HepG2 (cell line): ENCODE measurements around the gene LRP10. TPM values are rescaled to one million over a fixed set of nuclear protein-coding genes. Genes with fewer than 3 reads are reported as not detected.

Experiments used
- ATAC-seq: fragments of 200-7000 bp; cut with Tn5 transposase; 3 replicates; pipeline ENCODE4 v1.9.1; 2020; ENCODE audit warnings: mild to moderate bottlenecking, moderate library complexity
- Bru-seq: library from RNA; stranded (reverse); fragments of 400-500 nt; gene quantifications from one replicate; lab custom pipeline; 2021; lab: Mats Ljungman, UMichigan
- BruChase-seq, 2 experiments: library from RNA; stranded (reverse); fragments of 400-500 nt; gene quantifications; one replicate each; lab custom pipeline; 2021; lab: Mats Ljungman, UMichigan
- BruUV-seq: library from RNA; stranded (reverse); fragments of 400-500 nt; replicated peaks from 2 replicates; lab custom pipeline; 2021; lab: Mats Ljungman, UMichigan
- CTCF ChIA-PET: fragments of 300-600 bp; formaldehyde crosslinking; extraction: SDS; loops from one replicate; lab custom pipeline; 2021; ENCODE audit warnings: low total read pairs, inconsistent platforms, low intra/inter-chr PET ratio; lab: Yijun Ruan, JAX
- POLR2A ChIA-PET: fragments of 350-600 bp; sonication (Branson Sonifier 250); formaldehyde crosslinking; loops from one replicate; lab custom pipeline; 2020; ENCODE audit warnings: antibody characterized with exemption, inconsistent platforms; lab: Yijun Ruan, JAX
- DNase-seq: peaks from one replicate; pipeline ENCODE4 v3.0.0-alpha.2; 2015; ENCODE audit warnings: low spot score
- FAIRE-seq: peaks from 3 replicates; lab custom pipeline; 2011; peaks lifted over from hg19 to GRCh38; lab: Jason Lieb, UNC
- H2AFZ ChIP-seq: one replicate; pipeline ENCODE4 v1.6.1; 2011; ENCODE audit warnings: low read length, inconsistent platforms
- H3K27ac ChIP-seq: fragments of 300-600 bp; 3 replicates; pipeline ENCODE4 v1.8.0; 2011; ENCODE audit warnings: mixed run types, mild to moderate bottlenecking, mixed read lengths, low read length, inconsistent platforms; ENCODE audit not compliant: insufficient read depth; ENCODE audit errors: extremely low read length
- H3K27me3 ChIP-seq, 2 experiments: fragments of 200-600 bp in 1 of 2; 2 replicates in 1 of 2; 3 replicates in 1 of 2; pipeline versions ENCODE4 v1.6.0 to v1.8.0; 2011; ENCODE audit warnings: low read length in 2 of 2, mild to moderate bottlenecking in 2 of 2, moderate library complexity in 2 of 2, inconsistent platforms in 1 of 2; ENCODE audit not compliant: insufficient read depth in 2 of 2, control insufficient read depth in 1 of 2
- H3K36me3 ChIP-seq, 2 experiments: fragments of 200-600 bp in 1 of 2; replicated peaks in 1 of 2; 2 replicates in 1 of 2; 3 replicates in 1 of 2; pipeline versions ENCODE4 v1.5.1 to v1.8.0; 2011; ENCODE audit warnings: low read length in 2 of 2, inconsistent platforms in 1 of 2; ENCODE audit not compliant: insufficient read depth in 2 of 2, control insufficient read depth in 1 of 2
- H3K4me1 ChIP-seq: 2 replicates; pipeline ENCODE4 v1.5.1; 2012; ENCODE audit warnings: low read length, inconsistent platforms; ENCODE audit not compliant: insufficient read depth
- H3K4me2 ChIP-seq: 2 replicates; pipeline ENCODE4 v1.6.0; 2011; ENCODE audit warnings: low read depth, low read length, inconsistent platforms
- H3K4me3 ChIP-seq, 3 experiments: fragments of 200-600 bp in 1 of 3; sonication (generic), shearing (Covaris generic) in 1 of 3; replicated peaks in 1 of 3; 2 replicates each; pipeline ENCODE4 v1.5.1; 2011 to 2016; ENCODE audit warnings: low read length in 3 of 3, inconsistent platforms in 2 of 3, low read depth in 2 of 3, mild to moderate bottlenecking in 2 of 3, control low read depth in 1 of 3, mixed read lengths in 1 of 3; ENCODE audit not compliant: insufficient read depth in 1 of 3
- H3K79me2 ChIP-seq: one replicate; pipeline ENCODE4 v1.6.1; 2011; ENCODE audit warnings: low read length, inconsistent platforms; ENCODE audit not compliant: insufficient read depth
- H3K9ac ChIP-seq: 2 replicates; pipeline ENCODE4 v1.6.0; 2011; ENCODE audit warnings: mild to moderate bottlenecking, low read depth, low read length, inconsistent platforms; ENCODE audit not compliant: insufficient read depth
- H3K9me3 ChIP-seq: 2 replicates; pipeline ENCODE4 v1.5.1; 2012; ENCODE audit warnings: mild to moderate bottlenecking, low read length
- H4K20me1 ChIP-seq: 2 replicates; pipeline ENCODE4 v1.6.0; 2011; ENCODE audit warnings: inconsistent platforms, mild to moderate bottlenecking, low read length, moderate library complexity; ENCODE audit not compliant: insufficient read depth
- CC2D1A ChIP-seq: sonication (generic); formaldehyde crosslinking; IDR thresholded peaks from 2 replicates; pipeline ENCODE4 v1.8.1; 2023; ENCODE audit warnings: mild to moderate bottlenecking, missing genetic modification reagents
- CEBPG ChIP-seq: IDR thresholded peaks from 2 replicates; pipeline ENCODE4 v1.6.1; 2016
- CERS6 ChIP-seq: sonication (generic); formaldehyde crosslinking; IDR thresholded peaks from 2 replicates; pipeline ENCODE4 v1.5.0; 2020; ENCODE audit warnings: missing genetic modification reagents
- CREM ChIP-seq, 2 experiments: sonication (generic) in 1 of 2; formaldehyde crosslinking in 1 of 2; IDR thresholded peaks; 2 replicates each; pipeline versions ENCODE4 v1.4.0 to v1.6.1; 2016 to 2020; ENCODE audit warnings: antibody characterized with exemption in 1 of 2, mild to moderate bottlenecking in 1 of 2, missing genetic modification reagents in 1 of 2
- HNRNPL ChIP-seq: fragments of 200-400 bp; formaldehyde crosslinking; IDR thresholded peaks from 2 replicates; pipeline ENCODE4 v1.6.1; 2017; ENCODE audit warnings: mild to moderate bottlenecking, low read depth, low read length
- NCOA2 ChIP-seq: sonication (generic); formaldehyde crosslinking; IDR thresholded peaks from 2 replicates; pipeline ENCODE4 v1.8.0; 2022; ENCODE audit warnings: inconsistent platforms
- PAX8 ChIP-seq: sonication (generic); formaldehyde crosslinking; IDR thresholded peaks from 2 replicates; pipeline ENCODE4 v1.8.0; 2022; ENCODE audit warnings: mild to moderate bottlenecking, missing genetic modification reagents, borderline replicate concordance
- PHF20 ChIP-seq: sonication (generic); formaldehyde crosslinking; IDR thresholded peaks from 2 replicates; pipeline ENCODE4 v1.5.0; 2020; ENCODE audit warnings: mild to moderate bottlenecking, missing genetic modification reagents
- RAD51 ChIP-seq: fragments of 450-650 bp; IDR thresholded peaks from 2 replicates; pipeline ENCODE4 v1.6.1; 2016; ENCODE audit warnings: borderline replicate concordance
- RXRA ChIP-seq: sonication (generic); formaldehyde crosslinking; IDR thresholded peaks from 2 replicates; pipeline ENCODE4 v1.5.1; 2020; ENCODE audit warnings: missing genetic modification reagents
- TOPORS ChIP-seq: sonication (generic); formaldehyde crosslinking; IDR thresholded peaks from 2 replicates; pipeline ENCODE4 v1.8.0; 2023; ENCODE audit warnings: mild to moderate bottlenecking, missing genetic modification reagents
- ZFP36L2 ChIP-seq: sonication (generic); formaldehyde crosslinking; IDR thresholded peaks from 2 replicates; pipeline ENCODE4 v1.4.0; 2020; ENCODE audit warnings: missing genetic modification reagents
- ZNF703 ChIP-seq: sonication (generic); formaldehyde crosslinking; IDR thresholded peaks from 2 replicates; pipeline ENCODE4 v1.5.1; 2020; ENCODE audit warnings: missing genetic modification reagents, mild to moderate bottlenecking, moderate library complexity, borderline replicate concordance
- ZNF724P ChIP-seq: sonication (generic); formaldehyde crosslinking; IDR thresholded peaks from 2 replicates; pipeline ENCODE4 v1.8.0; 2022; ENCODE audit warnings: missing genetic modification reagents, borderline replicate concordance
- ZSCAN5A ChIP-seq: sonication (generic); formaldehyde crosslinking; IDR thresholded peaks from 2 replicates; pipeline ENCODE4 v1.8.0; 2022; ENCODE audit warnings: mild to moderate bottlenecking, missing genetic modification reagents, borderline replicate concordance
- WGBS: methylation state at CpG from one replicate; pipeline ENCODE4 v1.1.6; 2017; ENCODE audit warnings: low lambda C conversion rate; 5-methylcytosine and 5-hydroxymethylcytosine counted together
- in situ Hi-C: cut with HindIII; loops from 2 replicates; pipeline ENCODE4 v1.10.0; 2017; ENCODE audit warnings: low pct_unique_long_range_greater_than_20kb; ENCODE audit not compliant: extremely low pct_ligation_motif_present
- intact Hi-C: fragments of 100-400 bp; cut with micrococcal nuclease; formaldehyde crosslinking; loops from one replicate; pipeline ENCODE4 v1.10.0; 2022; ENCODE audit not compliant: unreplicated experiment
- long read RNA-seq, 2 experiments: library from RNA in 1 of 2; library from polyadenylated mRNA in 1 of 2; stranded (forward) in 1 of 2; unstranded in 1 of 2; transcript quantifications; one replicate each; pipeline ENCODE4 v2.0.0, GENCODE V29; 2019 to 2022
- polyA minus RNA-seq, 3 experiments: library from RNA; depleted of rRNA, polyadenylated mRNA; stranded (reverse); fragments of >200 nt; gene quantifications; 2 replicates each; pipeline ENCODE4 v1.2.3, GENCODE V29; 2011; ENCODE audit warnings: low replicate concordance in 1 of 3
- polyA plus RNA-seq, 8 experiments: library from polyadenylated mRNA; depleted of rRNA in 3 of 8; stranded (reverse) in 7 of 8; unstranded in 1 of 8; fragments of >200 nt; fragmentation: Illumina TruSeq in 4 of 8; extraction: Trizol in 4 of 8; gene quantifications; 2 replicates each; pipeline versions ENCODE4 v1.2.1 to v1.2.3, GENCODE V29; 2011 to 2016; ENCODE audit warnings: low read depth in 4 of 8, missing spikeins in 1 of 8, mixed read lengths in 1 of 8; ENCODE audit not compliant: insufficient read depth in 1 of 8
- total RNA-seq, 5 experiments: library from RNA; depleted of rRNA; stranded (reverse); fragments of >200 nt; fragmentation: Illumina TruSeq; extraction: Trizol; gene quantifications; 2 replicates each; pipeline ENCODE4 v1.2.3, GENCODE V29; 2016; ENCODE audit warnings: low read depth in 1 of 5

Gene LRP10
- total RNA-seq (2016; rRNA removed; fragmentation: Illumina TruSeq; extraction: Trizol) (8.6 and 16.9 TPM in 2 replicates), polyA plus RNA-seq (2011; rRNA removed) (45.2 and 80.6 TPM in 2 replicates), polyA minus RNA-seq (2011; rRNA and poly(A)+ RNA removed; ENCODE audit: low replicate concordance) (73.0 and 241 TPM in 2 replicates), Bru-seq, nascent RNA (percentile 74 among the genes with signal in this experiment), BruChase-seq, experiment 1, labeled RNA remaining after a 6-hour chase (percentile 90 among the genes with signal in this experiment), BruChase-seq, experiment 2, labeled RNA remaining after a 2-hour chase (percentile 75 among the genes with signal in this experiment)
- 4.6 and 5.4 TPM in 2 replicates for total RNA-seq (2016; cell fraction: cytosol; rRNA removed; fragmentation: Illumina TruSeq; extraction: Trizol; ENCODE audit: low read depth)
- total RNA-seq (2016; cell fraction: insoluble cytoplasmic fraction; rRNA removed; fragmentation: Illumina TruSeq; extraction: Trizol) = 8.2 and 17.2 TPM in 2 replicates
- total RNA-seq (2016; cell fraction: membrane; rRNA removed; fragmentation: Illumina TruSeq; extraction: Trizol) = 13.8 and 15.6 TPM in 2 replicates
- total RNA-seq (2016; cell fraction: nucleus; rRNA removed; fragmentation: Illumina TruSeq; extraction: Trizol) = 15.9 and 21.6 TPM in 2 replicates
- 49.4 and 54.8 TPM in 2 replicates for polyA plus RNA-seq (2011; cell fraction: cytosol; rRNA removed)
- polyA plus RNA-seq (2011; cell fraction: nucleus; rRNA removed) = 70.7 and 85.9 TPM in 2 replicates
- polyA plus RNA-seq (2012) = 45.8 and 84.6 TPM in 2 replicates
- polyA plus RNA-seq (2016; cell fraction: cytosol; fragmentation: Illumina TruSeq; extraction: Trizol; ENCODE audit: low read depth) = 6.5 and 7.4 TPM in 2 replicates
- 8.2 and 10.9 TPM in 2 replicates for polyA plus RNA-seq (2016; cell fraction: insoluble cytoplasmic fraction; fragmentation: Illumina TruSeq; extraction: Trizol; ENCODE audit: low read depth)
- polyA plus RNA-seq (2016; cell fraction: membrane; fragmentation: Illumina TruSeq; extraction: Trizol; ENCODE audit: low read depth) = 11.6 and 13.0 TPM in 2 replicates
- polyA plus RNA-seq (2016; cell fraction: nucleus; fragmentation: Illumina TruSeq; extraction: Trizol; ENCODE audit: insufficient read depth, low read depth) = 22.9 and 23.5 TPM in 2 replicates
- polyA minus RNA-seq (2011; cell fraction: cytosol; rRNA and poly(A)+ RNA removed) = 55.0 and 77.3 TPM in 2 replicates
- polyA minus RNA-seq (2011; cell fraction: nucleus; rRNA and poly(A)+ RNA removed) = 23.4 and 37.7 TPM in 2 replicates
- long read RNA-seq, experiment 1, full-length matches to known transcripts = 28 of 56 reads
- long read RNA-seq, experiment 1, partial matches to known transcripts = 27 of 56 reads
- long read RNA-seq, experiment 1, other reads (novel, unspliced or antisense) = 1 of 56 reads
- long read RNA-seq, experiment 2, full-length matches to known transcripts = 243 of 453 reads
- long read RNA-seq, experiment 2, partial matches to known transcripts = 145 of 453 reads
- long read RNA-seq, experiment 2, other reads (novel, unspliced or antisense) = 65 of 453 reads

GRCh38 chr14:22871224-22872032 is at the start of gene LRP10:
TSS of gene LRP10 (plus strand) at chr14:22871740. CDS start at chr14:22872304, 564 bp downstream.
- H3K27me3 ChIP-seq = no peaks in the 10 kb centered on the region; a peak in 1 of 5 replicates
- WGBS = under 1% methylated on average over 44 of the region's 50 CpGs
- FAIRE-seq = peak; percentile 78
- ChIA-PET CTCF (interaction anchor here (0.7 to 3.1 kb wide), 5 partner anchors 18 to 314 kb away, joined by 3 to 46 read pairs (median 11); partner anchors contain the start of gene HAUS4), POLR2A (interaction anchor here (0.6 to 4.4 kb wide), 37 partner anchors 9 to 1244 kb away, joined by 3 to 53 read pairs (median 6); partner anchors contain the start of genes ACIN1, AJUBA, C14orf119 and DAD1)
- H3K9ac ChIP-seq = peak within 1 kb of the TSS; percentile 76
- intact Hi-C loops (loop anchor here (1.0 to 5.0 kb wide), 6 partner anchors 18 to 111 kb away; partner anchors contain the start of genes AJUBA, OXA1L and PRMT5), in situ Hi-C loops (no loop called here)
- peaks cover 11 to 14% of the 10 kb centered on the region in 2 experiments; a peak in 4 of 5 replicates for H3K36me3 ChIP-seq
- H3K27ac ChIP-seq = peak within 1 kb of the TSS; percentile 85
- H3K4me1 ChIP-seq = peaks cover 35% of the 10 kb centered on the region
- H3K4me2 ChIP-seq = peak within 1 kb of the TSS; percentile 95
- peak within 1 kb of the TSS; percentile 66 to 93 (median 82) for H3K4me3 ChIP-seq
- BruUV-seq = TSS peak; percentile 90
- no peaks in the 10 kb centered on the region for H3K79me2 ChIP-seq
- ATAC-seq = peak; percentile 91
- no peaks in the 10 kb centered on the region for H3K9me3 ChIP-seq
- peak; percentile 95 for DNase-seq
- H4K20me1 ChIP-seq = no peaks in the 10 kb centered on the region
- peak within 1 kb of the TSS; percentile 82 for H2AFZ ChIP-seq
- TF ChIP-seq CEBPG (CRISPR knock-in tag) = no peak; the same call in 1 of the 2 replicates
- peak; percentile 80; the same call in 1 of the 2 replicates for TF ChIP-seq CC2D1A (CRISPR knock-in tag)
- TF ChIP-seq PHF20 (CRISPR knock-in tag) = peak; percentile 79
- TF ChIP-seq CERS6 = peak; percentile 86; the same call in 1 of the 2 replicates
- TF ChIP-seq ZNF724P (CRISPR knock-in tag) = peak; percentile 91
- peak; percentile 57; the same call in 1 of the 2 replicates for TF ChIP-seq TOPORS (CRISPR knock-in tag)
- peak; percentile 99 for TF ChIP-seq PAX8
- TF ChIP-seq HNRNPL = peak; percentile 78; the same call in 1 of the 2 replicates
- peak; percentile 88; the same call in 1 of the 2 replicates for TF ChIP-seq ZNF703 (CRISPR knock-in tag)
- TF ChIP-seq NCOA2 (CRISPR knock-in tag) = peak; percentile 78
- TF ChIP-seq CREM (IDR thresholded peaks at IDR 0.05) = peak; percentile 83
- TF ChIP-seq CREM (CRISPR knock-in tag; IDR thresholded peaks at IDR 0.05) = no peak
- no peak for TF ChIP-seq RAD51
- peak; percentile 77 for TF ChIP-seq RXRA
- peak; percentile 17; the same call in 1 of the 2 replicates for TF ChIP-seq ZFP36L2
- TF ChIP-seq ZSCAN5A (CRISPR knock-in tag) = no peak; the same call in 1 of the 2 replicates
